Measurements from ENCODE around the gene ALOX12. TPM values are rescaled to one million over a fixed set of nuclear protein-coding genes. Genes with fewer than 3 reads are reported as not detected.

ALOX12 gene
- total RNA-seq, 1 donor from 2014 or later = 0.21 TPM

DNA sequence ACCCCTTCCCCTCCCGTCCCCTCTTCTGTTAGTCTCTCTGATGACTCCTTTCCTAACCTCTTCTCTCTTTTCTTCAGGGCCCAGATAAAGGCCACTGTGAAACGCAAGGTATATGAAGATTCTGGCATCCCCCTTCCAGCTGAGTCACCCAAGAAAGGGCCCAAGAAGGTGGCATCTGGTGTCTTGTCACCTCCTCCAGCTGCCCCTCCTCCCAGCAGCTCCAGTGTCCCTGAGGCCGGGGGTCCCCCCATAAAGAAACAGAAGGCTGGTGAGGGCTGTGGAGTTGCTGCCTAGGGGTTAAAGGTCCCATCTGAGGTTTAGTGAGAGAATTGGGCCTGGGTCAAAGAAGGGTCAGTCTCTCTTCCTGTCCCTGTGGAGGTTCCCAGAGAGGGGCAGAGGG is 20.6 kb downstream of the ALOX12 start:
- Mint-ChIP-seq H3K4me3 (peak overlapping the region; percentile 91), H3K36me3 (peaks cover 2% of the 10 kb centered on the region), H3K27me3 (ENCODE audit: insufficient read depth, low read depth) (peaks cover 9% of the 10 kb centered on the region), H3K9me3 (no peaks in the 10 kb centered on the region), H3K4me1 (peaks cover 71% of the 10 kb centered on the region), H3K27ac (no peak overlapping the region)
- no peak overlapping the region for H2AFZ ChIP-seq (replicated peaks)
- H3K27ac ChIP-seq = no peak overlapping the region
- H3K9ac ChIP-seq = no peak overlapping the region
- peaks cover 36% of the 10 kb centered on the region for H3F3A ChIP-seq (ENCODE audit: low read depth)
- H3K79me2 ChIP-seq (ENCODE audit: low read depth) = peaks cover 26% of the 10 kb centered on the region
- H3K4me1 ChIP-seq = peaks cover 14% of the 10 kb centered on the region
- no peaks in the 10 kb centered on the region for H4K20me1 ChIP-seq (ENCODE audit: low read depth)
- no peak overlapping the region for H3K4me3 ChIP-seq
- peaks cover 13% of the 10 kb centered on the region for H3K27me3 ChIP-seq
- H3K36me3 ChIP-seq = no peaks in the 10 kb centered on the region
- TF ChIP-seq, protein P1, sequence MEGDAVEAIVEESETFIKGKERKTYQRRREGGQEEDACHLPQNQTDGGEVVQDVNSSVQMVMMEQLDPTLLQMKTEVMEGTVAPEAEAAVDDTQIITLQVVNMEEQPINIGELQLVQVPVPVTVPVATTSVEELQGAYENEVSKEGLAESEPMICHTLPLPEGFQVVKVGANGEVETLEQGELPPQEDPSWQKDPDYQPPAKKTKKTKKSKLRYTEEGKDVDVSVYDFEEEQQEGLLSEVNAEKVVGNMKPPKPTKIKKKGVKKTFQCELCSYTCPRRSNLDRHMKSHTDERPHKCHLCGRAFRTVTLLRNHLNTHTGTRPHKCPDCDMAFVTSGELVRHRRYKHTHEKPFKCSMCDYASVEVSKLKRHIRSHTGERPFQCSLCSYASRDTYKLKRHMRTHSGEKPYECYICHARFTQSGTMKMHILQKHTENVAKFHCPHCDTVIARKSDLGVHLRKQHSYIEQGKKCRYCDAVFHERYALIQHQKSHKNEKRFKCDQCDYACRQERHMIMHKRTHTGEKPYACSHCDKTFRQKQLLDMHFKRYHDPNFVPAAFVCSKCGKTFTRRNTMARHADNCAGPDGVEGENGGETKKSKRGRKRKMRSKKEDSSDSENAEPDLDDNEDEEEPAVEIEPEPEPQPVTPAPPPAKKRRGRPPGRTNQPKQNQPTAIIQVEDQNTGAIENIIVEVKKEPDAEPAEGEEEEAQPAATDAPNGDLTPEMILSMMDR (IDR thresholded peaks at IDR 0.05) = no peak
- no peak for TF ChIP-seq EZH2 (IDR thresholded peaks at IDR 0.05)
- no peak for TF ChIP-seq EZH2phosphoT487 (IDR thresholded peaks at IDR 0.05)
- H3K9me3 ChIP-seq (ENCODE audit: low read depth) = no peaks in the 10 kb centered on the region
- H3K4me2 ChIP-seq = no peak overlapping the region
- DNase-seq (ENCODE audit: low spot score) = no peak

DNA sequence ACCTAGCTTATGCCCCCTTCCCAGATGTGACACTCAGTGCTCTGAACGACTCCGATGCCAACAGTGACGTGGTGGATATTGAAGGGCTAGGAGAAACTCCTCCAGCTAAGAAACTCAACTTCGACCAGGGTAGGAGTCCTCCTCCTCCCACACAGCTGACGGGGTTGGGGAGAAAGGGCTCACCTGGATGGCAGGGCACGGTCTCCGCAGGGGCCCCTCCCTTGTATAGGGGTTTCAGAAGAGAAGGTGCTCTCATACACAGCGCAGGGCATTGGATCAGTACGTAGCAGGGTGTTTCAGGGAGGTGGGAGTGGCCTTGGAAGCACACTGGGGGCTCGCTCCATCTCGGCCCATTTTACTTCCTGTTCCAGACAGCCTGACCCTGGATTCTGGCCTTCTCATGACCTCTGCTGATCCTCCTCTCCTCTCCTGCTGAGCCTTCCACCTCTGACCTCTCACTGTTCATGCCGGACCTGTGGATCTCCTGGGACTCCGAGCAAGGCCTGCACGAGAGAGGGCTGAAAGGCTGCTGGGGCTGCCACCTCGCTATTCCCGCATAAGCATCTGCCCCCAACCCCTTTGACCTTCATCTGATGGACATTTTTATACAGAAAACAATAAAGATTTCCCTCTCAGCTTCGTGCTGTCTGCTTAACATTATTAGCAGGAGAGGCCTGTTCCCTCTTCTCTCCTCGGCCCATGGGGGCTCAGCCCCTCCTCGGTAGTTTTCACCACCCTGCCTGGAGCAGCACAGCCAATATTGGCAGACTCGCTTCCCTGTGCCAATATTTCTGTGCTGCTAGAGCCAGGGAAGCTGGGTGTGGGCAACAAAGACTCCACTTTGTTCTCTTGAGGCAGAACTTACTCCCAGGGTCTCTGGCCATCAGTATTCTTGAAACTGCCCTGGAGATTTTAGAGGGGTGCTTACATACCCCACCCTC is 21.3 kb downstream of the ALOX12 start:
- no peak overlapping the region for H3K4me2 ChIP-seq
- Mint-ChIP-seq H3K9me3 (no peaks in the 10 kb centered on the region), H3K27me3 (ENCODE audit: insufficient read depth, low read depth) (peaks cover 11% of the 10 kb centered on the region), H3K36me3 (peaks cover 2% of the 10 kb centered on the region), H3K4me1 (peaks cover 68% of the 10 kb centered on the region), H3K27ac (no peak overlapping the region), H3K4me3 (peak overlapping the region; percentile 15)
- no peak overlapping the region for H2AFZ ChIP-seq (replicated peaks)
- peaks cover 41% of the 10 kb centered on the region for H3F3A ChIP-seq (ENCODE audit: low read depth)
- no peaks in the 10 kb centered on the region for H4K20me1 ChIP-seq (ENCODE audit: low read depth)
- DNase-seq (ENCODE audit: low spot score) = no peak
- no peaks in the 10 kb centered on the region for H3K9me3 ChIP-seq (ENCODE audit: low read depth)
- no peak overlapping the region for H3K4me3 ChIP-seq
- H3K4me1 ChIP-seq = peaks cover 15% of the 10 kb centered on the region
- H3K79me2 ChIP-seq (ENCODE audit: low read depth) = peaks cover 19% of the 10 kb centered on the region
- no peaks in the 10 kb centered on the region for H3K36me3 ChIP-seq
- no peak for TF ChIP-seq EZH2 (IDR thresholded peaks at IDR 0.05)
- TF ChIP-seq EZH2phosphoT487 (IDR thresholded peaks at IDR 0.05) = no peak
- TF ChIP-seq, protein P1 (IDR thresholded peaks at IDR 0.05) = no peak
- H3K27me3 ChIP-seq = peaks cover 21% of the 10 kb centered on the region
- no peak overlapping the region for H3K9ac ChIP-seq
- no peak overlapping the region for H3K27ac ChIP-seq

DNA sequence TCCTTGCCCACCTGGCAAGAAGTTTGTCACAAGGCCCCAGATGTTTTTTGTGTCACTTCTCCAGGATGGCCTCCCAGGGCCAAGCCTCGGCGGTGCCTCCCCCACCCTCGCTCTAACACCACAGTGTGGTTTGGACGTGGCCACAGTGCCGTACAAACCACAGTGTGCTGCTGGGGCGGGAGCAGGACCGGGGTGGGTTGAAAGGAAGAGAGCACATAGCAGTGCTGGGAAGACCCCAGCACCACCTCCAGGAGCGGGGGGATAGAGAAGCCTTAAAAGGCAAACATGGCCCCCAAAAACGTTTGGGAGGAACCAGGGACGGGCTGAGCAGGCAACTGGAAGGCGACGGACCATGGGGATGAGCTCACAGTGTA is 22.0 kb downstream of the ALOX12 start:
- H3K27ac ChIP-seq = no peak overlapping the region
- H3K4me3 ChIP-seq = no peak overlapping the region
- no peak overlapping the region for H3K4me2 ChIP-seq
- no peak for DNase-seq (ENCODE audit: low spot score)
- H3K79me2 ChIP-seq (ENCODE audit: low read depth) = peaks cover 15% of the 10 kb centered on the region
- Mint-ChIP-seq H3K36me3 (peaks cover 2% of the 10 kb centered on the region), H3K27ac (peak overlapping the region; percentile 21), H3K27me3 (ENCODE audit: insufficient read depth, low read depth) (peaks cover 17% of the 10 kb centered on the region), H3K4me1 (peaks cover 70% of the 10 kb centered on the region), H3K4me3 (no peak overlapping the region), H3K9me3 (no peaks in the 10 kb centered on the region)
- no peaks in the 10 kb centered on the region for H4K20me1 ChIP-seq (ENCODE audit: low read depth)
- peaks cover 15% of the 10 kb centered on the region for H3K4me1 ChIP-seq
- peaks cover 27% of the 10 kb centered on the region for H3K27me3 ChIP-seq
- no peak overlapping the region for H2AFZ ChIP-seq (replicated peaks)
- no peaks in the 10 kb centered on the region for H3K9me3 ChIP-seq (ENCODE audit: low read depth)
- H3K9ac ChIP-seq = no peak overlapping the region
- peaks cover 48% of the 10 kb centered on the region for H3F3A ChIP-seq (ENCODE audit: low read depth)
- TF ChIP-seq EZH2phosphoT487 (IDR thresholded peaks at IDR 0.05) (no peak), EZH2 (IDR thresholded peaks at IDR 0.05) (no peak)
- TF ChIP-seq, protein P1 (IDR thresholded peaks at IDR 0.05) = no peak
- H3K36me3 ChIP-seq = no peaks in the 10 kb centered on the region
